Muscle of back (tissue), 11 donors: Measurements from ENCODE around the gene C6orf136. TPM values are rescaled to one million over a fixed set of nuclear protein-coding genes. Genes with fewer than 3 reads are reported as not detected.

Source experiments
- DNase-seq, 3 donors: peaks; one replicate each; pipeline versions ENCODE4 v3.0.0 to v3.0.0-alpha.2; 2013
- polyA plus RNA-seq, 10 donors: library from polyadenylated mRNA; unstranded; fragments of 120-200 nt; gene quantifications; one replicate each; pipeline ENCODE4 v1.2.1, GENCODE V29; 2013; ENCODE audit not compliant: insufficient read length in 10 of 10

Gene C6orf136
- polyA plus RNA-seq, 10 donors: 7.7 to 18.2 (median 11.9) TPM

DNA sequence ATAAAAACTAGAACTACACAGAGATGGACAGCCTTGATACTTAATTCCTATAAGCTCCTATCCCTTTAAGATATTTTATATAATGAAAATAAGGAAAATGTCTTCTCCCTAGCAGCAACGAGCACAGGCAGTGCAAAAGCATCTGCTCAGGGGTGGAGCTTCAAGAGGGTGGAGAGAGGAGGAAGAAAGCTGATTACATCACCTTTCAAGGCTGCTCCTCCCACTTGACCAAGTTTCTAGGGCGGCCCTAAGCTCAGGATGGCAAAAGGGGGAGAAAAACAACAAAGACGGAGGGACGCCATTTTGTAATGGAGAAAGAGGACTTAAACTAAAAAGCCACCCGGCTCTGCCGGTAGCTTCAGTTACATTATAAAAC is 32.1 kb upstream of the C6orf136 start:
- peak; percentile 97 to 99 (median 98) for DNase-seq

DNA sequence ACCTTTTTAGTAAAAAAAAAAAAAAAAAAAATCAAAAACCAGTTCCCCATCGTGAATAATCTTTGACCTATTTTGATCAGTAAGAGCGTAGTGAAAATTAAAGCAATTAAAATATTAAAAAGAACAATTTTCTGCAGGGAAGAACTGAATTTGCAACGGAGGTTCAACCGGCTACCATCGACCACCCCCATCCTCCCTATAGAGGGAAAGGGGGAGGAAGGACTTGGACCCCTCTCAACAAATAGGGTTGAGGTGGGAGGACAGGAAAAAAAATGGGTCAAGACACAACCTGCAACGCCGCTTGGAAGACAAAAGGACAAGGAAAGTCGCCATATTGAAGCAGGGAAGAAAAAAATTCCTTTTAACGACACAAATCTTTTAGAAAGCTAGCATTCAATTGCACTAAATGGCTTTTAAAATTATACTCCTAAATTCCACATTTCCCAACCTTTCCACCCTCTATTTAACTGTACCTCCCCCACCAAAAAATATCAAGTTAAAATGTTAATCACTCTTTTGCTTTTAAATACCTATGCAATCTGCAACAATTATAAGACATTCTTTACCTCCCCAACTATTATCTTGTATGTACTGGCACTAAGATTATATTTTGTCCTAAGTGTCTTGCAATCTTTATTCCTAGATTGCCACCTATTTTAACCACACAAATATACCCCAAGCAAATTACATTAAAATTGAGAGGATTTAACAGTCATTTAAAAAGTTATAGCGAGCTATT is 31.5 kb upstream of the C6orf136 start:
- peak; percentile 90 to 94 (median 90) for DNase-seq

DNA sequence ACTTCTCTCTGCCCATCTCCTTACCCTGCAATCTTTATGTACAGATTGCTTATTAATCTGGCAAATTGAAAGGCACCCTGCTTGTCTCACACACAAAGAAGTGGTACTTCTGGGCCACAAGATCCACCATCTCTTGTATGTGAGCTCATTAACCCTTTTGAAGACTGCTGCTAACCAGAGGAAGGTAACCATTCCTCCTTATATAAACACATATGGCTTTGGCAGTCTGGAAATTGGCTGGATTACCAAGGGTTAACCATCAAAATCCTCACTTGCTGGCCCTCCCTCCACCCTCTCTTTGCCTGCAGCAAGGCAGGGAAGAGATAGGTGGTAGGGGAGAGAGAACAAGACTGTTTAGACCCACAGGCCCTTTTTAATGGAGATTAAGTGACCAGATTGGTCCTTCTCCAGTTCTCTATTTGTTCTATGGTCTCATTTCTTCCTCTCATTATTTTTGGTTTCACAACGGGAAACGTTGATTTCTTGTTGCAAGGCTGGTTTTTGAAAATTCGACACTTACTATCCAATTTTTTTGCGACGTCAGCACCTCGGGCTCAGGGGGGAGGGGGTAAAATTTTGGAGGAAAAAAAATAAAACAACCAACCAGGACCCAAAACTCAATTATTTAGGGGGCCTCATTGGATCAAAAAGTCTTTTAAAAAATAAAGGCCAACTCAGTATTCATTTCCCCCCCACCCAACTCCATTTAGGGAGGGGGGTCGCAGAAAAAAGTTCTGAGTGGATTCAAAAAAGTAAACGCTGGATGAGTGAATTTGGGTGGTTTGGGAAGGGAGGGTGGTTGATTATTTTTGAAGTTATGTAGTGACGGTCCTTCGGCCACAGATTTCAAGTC is 30.7 kb upstream of the C6orf136 start:
- DNase-seq: peak; percentile 49 to 86 (median 57)

DNA sequence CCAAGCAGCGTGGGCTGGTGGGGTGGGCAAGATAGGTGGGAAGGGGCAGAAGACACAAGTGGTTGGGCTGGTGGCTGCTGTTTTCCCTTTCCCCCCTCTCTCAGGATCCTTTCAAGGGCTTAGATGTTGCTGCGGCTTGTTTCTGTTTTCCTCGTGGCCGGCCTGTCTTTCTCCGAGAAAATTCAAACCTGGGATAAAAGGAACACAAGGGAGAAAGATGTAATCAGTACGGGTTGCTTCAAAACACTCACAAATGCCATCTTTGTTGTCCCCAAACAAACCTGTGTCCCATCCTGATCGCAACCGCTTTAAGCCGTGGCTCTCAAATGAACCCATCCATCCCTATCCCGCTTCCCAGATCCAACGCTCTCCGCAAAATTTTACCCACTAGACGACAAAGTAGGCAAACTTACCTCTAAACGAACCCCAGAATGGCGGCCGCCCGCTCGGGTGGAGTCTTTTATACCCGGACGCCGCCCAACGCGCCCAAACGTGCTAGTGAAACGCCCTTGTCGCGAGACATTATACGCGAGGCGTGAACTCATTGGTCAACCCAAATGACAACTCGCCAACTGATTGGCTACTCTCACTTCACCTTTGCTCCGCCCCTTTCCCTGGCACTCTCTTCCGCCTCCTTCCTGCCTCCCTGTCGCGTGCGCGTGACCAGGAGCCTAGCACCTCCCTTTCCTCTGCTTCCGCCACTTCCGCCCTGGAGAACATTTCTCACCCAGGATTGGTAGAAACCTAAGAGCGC is 29.9 kb upstream of the C6orf136 start, which contains the start of gene PPP1R10:
TSS of gene PPP1R10 (minus strand) at position 433 of the 754 bp plus-strand sequence. CDS start 7,299 bp downstream, outside the sequence.
- DNase-seq: peak; percentile 100

DNA sequence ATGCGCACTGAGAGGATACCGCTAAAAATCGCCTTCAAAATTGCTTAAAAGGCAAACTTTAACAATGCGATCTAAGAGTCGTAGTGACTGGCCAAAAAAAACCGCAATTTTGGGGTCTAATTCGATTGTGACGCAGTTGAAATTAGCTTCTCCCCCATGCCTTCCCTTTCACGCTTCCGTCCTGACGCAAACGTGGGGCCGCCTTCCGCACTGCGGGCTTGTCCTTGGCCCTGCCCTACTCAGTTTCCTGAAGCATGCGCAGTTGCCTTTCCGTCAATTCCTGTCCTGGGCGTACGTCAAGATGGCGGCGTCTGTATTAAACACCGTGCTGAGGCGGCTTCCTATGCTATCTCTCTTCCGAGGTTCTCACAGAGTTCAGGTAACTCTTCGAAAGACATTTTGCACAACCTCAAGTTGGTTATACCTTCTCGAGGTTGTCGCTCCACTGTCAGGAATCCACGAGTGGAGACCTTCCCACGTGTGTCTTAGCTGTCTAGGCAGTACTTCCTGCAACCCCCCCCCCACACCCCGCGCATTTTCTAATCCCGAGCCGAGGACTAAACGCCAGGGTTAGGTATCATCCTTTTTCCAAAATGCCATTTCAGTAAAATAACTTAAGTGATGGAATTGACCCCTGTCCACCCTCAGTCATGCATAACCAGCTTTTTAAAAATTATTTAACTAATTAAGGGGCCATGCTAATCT is 29.2 kb upstream of the C6orf136 start, which contains the start of gene MRPS18B:
TSS of gene MRPS18B (plus strand) at position 276 of the 705 bp plus-strand sequence. CDS start at position 302, 26 bp downstream.
- peak; percentile 99 to 100 (median 99) for DNase-seq

DNA sequence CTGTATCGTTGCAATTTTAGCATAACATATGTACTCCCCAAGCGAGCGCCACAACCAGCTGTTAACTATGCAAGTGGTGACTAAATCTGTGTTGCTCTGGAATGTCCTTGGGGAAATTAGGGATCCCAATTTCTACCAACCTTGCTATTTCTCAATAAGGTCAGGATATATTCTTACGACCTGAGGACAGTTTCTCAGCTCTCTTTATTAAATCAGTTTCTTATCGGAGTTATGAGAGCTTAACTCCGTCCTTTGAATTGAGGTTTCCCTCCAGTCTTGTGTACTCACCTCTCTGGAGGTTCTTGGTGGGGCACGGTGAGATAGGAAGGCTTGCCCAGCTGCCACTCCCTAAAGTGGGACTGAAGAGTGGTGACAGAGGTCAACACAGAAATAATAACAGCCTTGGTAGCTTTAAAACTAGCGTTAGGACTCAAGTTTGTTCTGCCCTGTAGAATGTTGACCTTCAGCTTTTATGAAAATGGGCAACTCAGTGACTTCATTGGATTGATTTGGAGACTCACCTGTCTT is 28.6 kb upstream of the C6orf136 start:
- DNase-seq: peak in 1 of 3 donors; percentile 11

DNA sequence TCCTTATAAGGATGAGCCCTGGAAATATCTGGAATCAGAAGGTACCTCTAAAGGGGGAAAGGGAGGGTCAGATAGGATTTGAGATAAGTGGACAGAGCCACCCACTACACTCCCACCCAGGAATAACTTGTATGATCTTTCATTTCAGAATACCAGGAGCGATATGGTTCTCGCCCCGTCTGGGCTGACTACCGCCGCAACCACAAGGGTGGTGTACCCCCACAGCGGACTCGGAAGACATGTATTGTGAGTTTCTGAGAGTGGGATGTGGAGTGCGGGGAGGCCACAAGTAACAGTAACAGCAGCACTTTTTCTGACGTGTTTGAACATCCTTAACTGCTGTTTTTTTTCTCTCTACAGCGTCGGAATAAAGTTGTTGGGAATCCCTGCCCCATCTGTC is 27.4 kb upstream of the C6orf136 start:
- DNase-seq: no peak

DNA sequence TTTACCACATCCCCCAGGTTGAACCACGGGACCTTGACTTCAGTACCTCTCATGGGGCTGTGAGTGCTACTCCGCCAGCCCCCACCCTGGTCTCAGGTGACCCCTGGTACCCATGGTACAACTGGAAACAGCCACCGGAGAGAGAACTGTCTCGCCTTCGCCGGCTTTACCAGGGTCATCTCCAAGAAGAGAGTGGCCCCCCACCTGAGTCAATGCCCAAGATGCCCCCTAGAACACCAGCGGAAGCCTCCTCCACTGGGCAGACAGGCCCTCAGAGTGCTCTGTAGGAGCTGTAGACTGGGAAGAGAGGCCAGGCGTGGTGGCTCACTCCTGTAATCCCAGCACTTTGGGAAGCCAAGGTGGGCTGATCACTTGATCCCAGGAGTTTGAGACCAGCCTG is 21.4 kb upstream of the C6orf136 start:
- no peak for DNase-seq

DNA sequence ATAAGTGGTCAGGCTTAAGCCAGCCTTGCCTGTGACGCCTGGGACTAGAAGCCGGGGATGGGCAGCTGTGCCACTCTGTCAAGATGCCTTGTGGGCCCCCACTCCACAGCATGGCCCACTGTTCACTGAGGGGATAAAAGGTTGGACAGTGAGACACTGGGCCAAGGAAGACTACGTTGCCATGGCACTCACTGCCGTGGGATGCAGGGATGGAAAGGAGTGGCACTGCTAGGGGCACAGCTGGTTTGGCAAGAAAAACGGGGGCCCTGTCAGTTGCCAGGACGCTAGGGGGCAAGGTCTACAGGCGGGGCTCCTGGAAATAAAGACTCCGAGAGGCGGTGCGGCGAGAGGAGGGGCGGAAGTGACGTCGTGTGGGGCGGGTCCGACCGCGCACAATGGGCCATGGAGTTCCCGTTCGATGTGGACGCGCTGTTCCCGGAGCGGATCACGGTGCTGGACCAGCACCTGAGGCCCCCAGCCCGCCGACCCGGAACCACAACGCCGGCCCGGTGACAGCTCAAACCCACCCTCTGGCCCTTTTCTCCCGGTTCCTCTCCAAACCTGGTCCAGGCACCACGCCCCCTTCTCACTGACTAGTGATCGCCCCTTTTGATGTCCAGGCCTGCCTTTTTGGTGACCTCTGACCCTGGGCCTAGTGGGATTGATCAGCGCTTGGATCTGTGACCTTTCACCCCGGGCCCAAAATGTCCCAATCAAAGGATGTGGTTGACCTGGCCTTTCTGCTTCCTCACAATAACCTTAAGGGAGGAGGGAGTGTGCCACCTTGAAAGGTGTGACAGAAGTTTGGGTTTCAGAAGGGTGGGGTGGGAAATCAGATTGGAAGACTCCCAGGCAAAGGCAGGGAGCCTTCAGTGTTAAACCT is 20.2 kb upstream of the C6orf136 start, which contains the start of gene ATAT1:
TSS of gene ATAT1 (plus strand) at position 391 of the 883 bp plus-strand sequence.
- DNase-seq: peak; percentile 78 to 96 (median 91)

DNA sequence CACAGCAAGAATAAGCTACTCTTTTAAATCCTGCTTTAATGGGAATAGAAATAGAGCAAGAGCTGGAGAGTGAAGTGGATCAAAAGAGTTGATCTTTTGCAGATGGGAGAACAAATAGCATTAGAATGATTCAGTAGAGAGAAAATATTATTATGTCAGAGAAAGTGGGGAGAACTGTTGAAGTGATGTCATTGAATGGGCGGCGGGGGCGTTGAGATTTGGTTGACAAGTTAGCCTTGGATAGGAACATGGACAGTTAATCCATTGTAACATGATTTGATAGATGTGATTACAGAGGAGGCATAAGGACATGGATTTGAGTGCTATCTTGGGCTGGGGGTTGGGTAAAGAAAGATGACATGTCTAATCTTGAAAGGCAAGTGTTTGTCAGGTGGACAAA is 11.1 kb upstream of the C6orf136 start:
- DNase-seq: no peak

DNA sequence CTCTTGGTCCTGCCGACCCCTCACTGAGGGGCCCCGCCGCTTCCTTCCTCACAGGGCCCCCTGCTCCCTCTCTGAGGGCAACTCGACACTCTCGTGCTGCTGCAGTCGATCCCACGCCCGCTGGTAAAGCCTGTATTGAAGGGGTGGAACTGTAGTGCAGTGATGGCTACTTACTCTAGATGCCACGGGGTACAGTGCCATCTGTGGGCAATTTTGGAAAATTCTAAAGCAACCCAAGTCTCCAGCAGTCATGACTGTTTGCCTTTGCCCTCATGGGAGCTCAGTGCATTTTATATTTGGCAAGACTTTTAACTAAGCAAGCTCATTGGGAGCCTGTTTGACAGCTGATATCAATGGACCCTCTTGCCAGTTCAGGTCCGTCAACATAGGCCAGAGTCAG is 6.5 kb upstream of the C6orf136 start:
- DNase-seq: no peak

DNA sequence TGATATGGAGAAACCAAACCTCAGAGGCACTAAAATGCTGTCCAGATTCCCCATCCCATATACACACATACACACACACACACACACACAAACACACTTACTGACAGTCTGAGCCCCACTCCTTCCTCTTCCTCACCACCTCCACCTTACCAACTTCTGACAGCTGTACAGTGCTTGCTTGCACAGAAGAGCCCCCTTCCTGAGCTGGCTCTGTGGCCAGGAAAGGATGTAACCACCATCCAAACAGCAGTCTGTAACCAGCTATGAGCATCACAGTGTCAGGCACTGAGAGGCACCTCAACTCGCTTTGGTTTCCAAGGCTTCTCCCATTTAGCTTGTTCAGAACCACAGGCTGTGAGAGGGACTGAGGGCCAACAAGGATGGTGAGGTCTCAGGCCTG is 5.9 kb upstream of the C6orf136 start:
- no peak for DNase-seq

DNA sequence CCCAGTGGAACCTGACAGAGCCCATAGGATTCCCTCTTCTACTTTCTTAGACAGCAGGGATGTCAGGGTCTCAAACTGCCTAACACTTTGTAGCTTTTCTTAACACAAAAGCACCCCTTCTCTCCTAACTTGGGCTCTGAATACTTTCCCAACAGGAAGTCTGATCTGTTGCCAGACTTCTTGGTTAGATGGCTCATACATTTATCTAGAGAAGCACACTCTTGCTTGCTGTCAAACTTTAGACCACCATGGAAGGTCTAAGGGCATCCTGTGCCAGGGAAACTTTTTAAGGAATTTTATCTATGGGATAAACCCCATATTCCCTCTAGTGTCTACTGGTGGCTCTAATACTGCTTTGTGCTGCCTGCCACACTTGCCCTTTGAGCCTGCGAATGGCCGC is 3.3 kb upstream of the C6orf136 start:
- DNase-seq: no peak

DNA sequence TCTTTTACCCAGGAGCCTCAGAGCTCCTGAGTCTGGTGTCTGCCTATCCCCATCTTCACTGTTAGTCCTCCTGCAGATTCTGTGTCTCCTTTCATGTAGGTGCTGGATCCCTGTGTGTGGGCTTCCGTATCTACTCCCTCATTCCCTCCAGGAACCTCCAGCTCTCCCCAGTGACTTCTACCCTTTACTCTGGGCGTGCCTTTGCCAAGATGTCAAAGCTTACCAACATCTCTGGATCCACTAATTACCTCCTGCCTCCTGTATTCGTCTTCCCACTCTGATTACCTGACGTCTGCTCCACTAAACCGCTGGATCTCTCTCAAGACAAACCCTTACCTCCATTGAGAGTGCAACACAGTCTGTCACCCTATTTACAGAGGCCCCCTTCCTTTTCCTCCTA is 2.2 kb upstream of the C6orf136 start:
- no peak for DNase-seq

DNA sequence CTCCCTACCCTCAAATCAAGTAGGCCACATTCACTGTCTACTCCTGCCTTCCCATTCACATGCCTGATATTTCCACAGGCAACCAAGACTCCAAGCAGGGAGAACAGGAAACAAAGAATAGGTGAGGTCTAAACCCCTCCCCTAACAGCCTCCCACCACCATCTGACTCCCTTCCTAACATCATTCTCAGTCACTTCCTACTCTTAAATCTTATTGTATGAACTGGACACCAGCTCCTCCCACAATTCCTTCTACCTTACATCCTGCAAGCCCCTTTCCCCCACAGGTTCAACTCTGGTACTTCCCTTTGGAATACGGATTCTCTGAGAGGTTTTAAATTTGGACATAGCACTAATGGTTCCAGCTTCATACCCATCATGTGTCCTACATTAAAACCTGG is 944 bp upstream of the C6orf136 start:
- DNase-seq: no peak

DNA sequence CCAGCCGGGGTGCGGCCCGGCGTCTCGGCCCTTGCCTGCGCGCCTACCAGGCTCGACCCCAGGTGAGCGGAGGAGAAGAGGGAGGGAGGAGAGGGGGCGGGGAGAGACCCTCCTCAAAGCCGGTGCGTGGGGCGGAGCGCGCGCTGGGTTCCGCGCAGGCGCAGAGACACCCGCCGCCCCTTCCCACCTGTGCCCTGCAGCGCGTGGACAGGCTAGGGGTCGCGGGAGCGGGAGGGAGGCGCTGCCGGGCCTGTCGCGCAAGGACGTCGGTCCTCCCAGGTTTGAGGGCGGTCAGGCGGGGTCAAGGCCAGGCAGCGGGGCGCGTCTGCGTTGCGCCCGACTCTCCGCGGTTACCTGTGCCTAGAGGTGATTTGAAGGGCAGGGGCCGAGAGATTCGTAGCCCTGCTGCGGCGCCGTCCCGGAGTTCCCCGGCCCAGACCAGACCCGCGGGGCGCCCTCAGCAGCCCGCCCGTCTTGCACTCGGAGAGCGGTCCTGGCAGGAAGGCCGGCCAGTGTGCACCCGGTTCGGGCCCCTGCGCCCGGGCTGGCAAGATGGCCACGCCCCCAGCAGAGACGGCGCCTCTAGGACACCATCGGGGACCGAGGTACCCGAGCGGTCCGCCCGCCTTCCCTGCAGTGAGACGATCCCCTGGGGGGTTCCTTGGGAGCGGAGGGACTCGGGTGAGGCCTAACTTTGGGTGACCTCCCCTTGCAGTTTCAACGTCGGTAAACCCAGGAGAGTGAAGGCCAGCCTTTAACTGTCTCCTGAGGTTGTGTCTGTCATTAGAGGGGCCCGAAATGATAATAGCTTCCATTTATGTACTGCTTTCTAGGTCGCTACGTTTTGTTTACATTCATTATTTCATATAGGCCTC is 546 bp downstream of the C6orf136 start:
- peak; percentile 25 to 75 (median 38) for DNase-seq

DNA sequence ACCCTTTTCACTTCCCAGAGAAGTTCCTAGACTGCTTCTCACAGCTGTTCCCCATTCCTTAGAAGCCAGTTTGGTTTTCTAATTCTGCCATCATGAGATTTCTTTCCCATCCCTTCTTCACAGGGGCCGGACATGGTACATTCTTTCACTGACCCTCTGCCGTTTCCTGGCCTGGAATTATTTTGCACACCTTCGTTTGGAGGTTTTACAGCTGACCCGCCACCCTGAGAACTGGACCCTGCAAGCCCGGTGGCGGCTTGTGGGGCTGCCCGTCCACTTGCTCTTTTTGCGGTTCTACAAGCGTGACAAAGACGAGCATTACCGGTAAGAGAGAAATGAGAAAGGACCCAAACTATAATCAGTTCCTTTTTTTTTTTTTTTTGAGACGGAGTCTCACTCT is 4.2 kb downstream of the C6orf136 start:
- no peak for DNase-seq

DNA sequence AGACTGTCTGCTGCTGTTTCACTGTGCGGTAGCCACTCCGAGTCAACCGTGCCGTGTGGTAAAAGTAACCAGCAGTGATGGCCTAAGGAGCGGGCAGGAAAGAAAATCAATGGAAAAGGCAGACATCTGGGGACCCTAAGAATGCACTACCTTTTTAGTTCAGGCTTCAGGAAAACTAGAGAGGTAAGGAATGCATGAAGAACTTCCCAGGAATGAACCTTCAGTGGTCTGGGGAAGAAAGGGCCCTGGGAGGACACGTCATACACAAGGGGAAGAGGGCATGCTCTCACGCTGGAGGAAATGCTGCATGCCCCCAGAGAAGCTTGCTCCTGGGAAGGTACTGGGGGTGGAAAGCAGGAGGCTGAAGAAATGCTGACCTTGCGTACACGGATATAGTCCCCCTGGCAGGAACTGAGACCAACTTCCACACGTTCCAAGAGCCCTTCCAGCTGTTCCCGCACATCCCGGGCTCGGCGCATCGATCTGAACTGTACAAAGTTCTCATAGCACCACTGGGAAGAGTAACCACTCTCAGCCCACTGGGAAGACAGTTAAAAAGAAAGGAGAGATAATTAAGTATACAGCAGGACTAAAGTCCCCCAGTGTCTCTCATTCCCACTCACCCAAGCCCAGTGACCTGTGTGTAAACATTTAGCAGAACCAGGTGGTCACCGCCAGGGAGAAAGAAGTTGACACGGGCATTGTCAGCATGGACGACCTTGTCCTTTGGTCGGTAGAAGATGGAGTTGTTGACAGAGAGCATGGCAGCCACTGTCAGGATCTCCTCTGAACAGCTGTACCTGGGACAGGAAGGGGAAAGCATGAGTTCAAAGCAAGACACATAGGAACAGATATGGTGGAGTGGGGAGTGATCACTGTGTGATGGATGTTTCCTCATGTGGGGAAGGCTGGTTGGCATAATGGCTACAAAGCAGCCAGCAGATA is 8.1 kb downstream of the C6orf136 start:
- no peak for DNase-seq
